HepG2 (cell line): Measurements from ENCODE around the gene PAK6. TPM values are rescaled to one million over a fixed set of nuclear protein-coding genes. Genes with fewer than 3 reads are reported as not detected.

ENCODE experiments used
- ATF3 ChIP-seq: sonication (generic); formaldehyde crosslinking; IDR thresholded peaks from 2 replicates; pipeline ENCODE4 v1.4.0; 2020; ENCODE audit warnings: missing genetic modification reagents
- HDAC2 ChIP-seq: sonication (generic); formaldehyde crosslinking; IDR thresholded peaks from 2 replicates; pipeline ENCODE4 v1.4.0; 2020; ENCODE audit warnings: missing genetic modification reagents
- IKZF4 ChIP-seq: sonication (generic); formaldehyde crosslinking; IDR thresholded peaks from 2 replicates; pipeline ENCODE4 v1.5.1; 2020; ENCODE audit warnings: borderline replicate concordance, mild to moderate bottlenecking, low read depth, missing genetic modification reagents; ENCODE audit errors: not compliant biosample characterization
- IRF2 ChIP-seq: IDR thresholded peaks from 2 replicates; pipeline ENCODE4 v1.6.1; 2018; ENCODE audit warnings: missing genetic modification reagents, missing compliant biosample characterization
- JUNB ChIP-seq: sonication (generic); formaldehyde crosslinking; IDR thresholded peaks from 2 replicates; pipeline ENCODE4 v1.8.0; 2022; ENCODE audit warnings: missing genetic modification reagents, mild to moderate bottlenecking, borderline replicate concordance
- MLXIP ChIP-seq: sonication (generic); formaldehyde crosslinking; IDR thresholded peaks from 2 replicates; pipeline ENCODE4 v1.9.0; 2021; ENCODE audit warnings: missing genetic modification reagents, borderline replicate concordance
- NFRKB ChIP-seq: fragments of 450-650 bp; IDR thresholded peaks from 2 replicates; pipeline ENCODE4 v1.6.1; 2017
- PATZ1 ChIP-seq: sonication (generic); formaldehyde crosslinking; IDR thresholded peaks from 2 replicates; pipeline ENCODE4 v1.4.0; 2020; ENCODE audit warnings: missing genetic modification reagents
- PRDM10 ChIP-seq: sonication (generic); formaldehyde crosslinking; IDR thresholded peaks from 2 replicates; pipeline ENCODE4 v1.4.0; 2020; ENCODE audit warnings: low read depth, missing genetic modification reagents
- TARDBP ChIP-seq: sonication (generic); formaldehyde crosslinking; IDR thresholded peaks from 2 replicates; pipeline ENCODE4 v1.8.0; 2022; ENCODE audit warnings: mild to moderate bottlenecking, missing genetic modification reagents
- TEAD3 ChIP-seq: optimal IDR thresholded peaks from 2 replicates; pipeline ENCODE3; 2016; ENCODE audit warnings: borderline replicate concordance
- ZNF331 ChIP-seq: sonication (generic); formaldehyde crosslinking; IDR thresholded peaks from 2 replicates; pipeline ENCODE4 v1.4.0; 2020; ENCODE audit warnings: missing genetic modification reagents
- ZNF687 ChIP-seq: sonication (generic); formaldehyde crosslinking; IDR thresholded peaks from 2 replicates; pipeline ENCODE4 v1.5.1; 2020; ENCODE audit warnings: mild to moderate bottlenecking, missing genetic modification reagents, moderate library complexity
- polyA plus RNA-seq, 8 experiments: library from polyadenylated mRNA; depleted of rRNA in 3 of 8; stranded (reverse) in 7 of 8; unstranded in 1 of 8; fragments of >200 nt; fragmentation: Illumina TruSeq in 4 of 8; extraction: Trizol in 4 of 8; gene quantifications; 2 replicates each; pipeline versions ENCODE4 v1.2.1 to v1.2.3, GENCODE V29; 2011 to 2016; ENCODE audit warnings: low read depth in 4 of 8, missing spikeins in 1 of 8, mixed read lengths in 1 of 8; ENCODE audit not compliant: insufficient read depth in 1 of 8
- total RNA-seq, 5 experiments: library from RNA; depleted of rRNA; stranded (reverse); fragments of >200 nt; fragmentation: Illumina TruSeq; extraction: Trizol; gene quantifications; 2 replicates each; pipeline ENCODE4 v1.2.3, GENCODE V29; 2016; ENCODE audit warnings: low read depth in 1 of 5

Gene PAK6
- total and polyA plus RNA-seq, 2 of the 13 experiments (the other 11 are each of a cell fraction or from before 2014, with no cell fraction given) = 0.07 TPM; not detected in 1

- peak; percentile 51 for TF ChIP-seq ZNF687 (CRISPR knock-in tag)
- TF ChIP-seq ZNF331 = peak; percentile 67
- no peak for TF ChIP-seq JUNB (CRISPR knock-in tag)
- TF ChIP-seq TEAD3 (CRISPR knock-in tag) = peak; percentile 49
- no peak for TF ChIP-seq TARDBP
- TF ChIP-seq MLXIP = no peak
- TF ChIP-seq ATF3 (CRISPR knock-in tag) = no peak
- TF ChIP-seq PRDM10 (CRISPR knock-in tag) = no peak
- TF ChIP-seq IRF2 (CRISPR knock-in tag) = peak; percentile 67; the same call in 1 of the 2 replicates
- TF ChIP-seq PATZ1 (CRISPR knock-in tag) = peak; percentile 57; the same call in 1 of the 2 replicates
- TF ChIP-seq NFRKB = no peak
- TF ChIP-seq HDAC2 = peak; percentile 27; the same call in 1 of the 2 replicates
- no peak for TF ChIP-seq IKZF4 (CRISPR knock-in tag)
Observed at GRCh38 chr15:40274350-40275274, 35.7 kb downstream of the PAK6 start (continued).
